Astrocyte (in vitro differentiated cells and primary cell): ENCODE data around the gene DNAJC9. TPM values are rescaled to one million over a fixed set of nuclear protein-coding genes. Genes with fewer than 3 reads are reported as not detected.

ENCODE experiments used
- DNase-seq: peaks from one replicate; pipeline ENCODE4 v3.0.0-alpha.2; 2010; ENCODE audit warnings: low read depth
- FAIRE-seq: peaks from 2 replicates; lab custom pipeline; 2011; peaks lifted over from hg19 to GRCh38; lab: Jason Lieb, UNC
- H2AFZ ChIP-seq: 2 replicates; pipeline ENCODE4 v1.6.0; 2012; ENCODE audit warnings: low read depth, low read length, inconsistent platforms
- H3K27ac ChIP-seq: 2 replicates; pipeline ENCODE4 v1.5.1; 2011; ENCODE audit warnings: low read depth, low read length, inconsistent platforms
- H3K27me3 ChIP-seq: 2 replicates; pipeline ENCODE4 v1.6.0; 2011; ENCODE audit warnings: low read length, inconsistent platforms; ENCODE audit not compliant: insufficient read depth
- H3K36me3 ChIP-seq: 2 replicates; pipeline ENCODE4 v1.5.1; 2011; ENCODE audit warnings: low read length, inconsistent platforms; ENCODE audit not compliant: insufficient read depth
- H3K4me1 ChIP-seq: 2 replicates; pipeline ENCODE4 v1.5.1; 2011; ENCODE audit warnings: low read length, inconsistent platforms; ENCODE audit not compliant: insufficient read depth
- H3K4me2 ChIP-seq: 2 replicates; pipeline ENCODE4 v1.6.0; 2012; ENCODE audit warnings: low read length, inconsistent platforms
- H3K4me3 ChIP-seq: 2 replicates; pipeline ENCODE4 v1.5.1; 2011; ENCODE audit warnings: low read depth, mild to moderate bottlenecking, low read length, inconsistent platforms; ENCODE audit not compliant: insufficient read depth
- H3K79me2 ChIP-seq: 2 replicates; pipeline ENCODE4 v1.6.0; 2012; ENCODE audit warnings: mild to moderate bottlenecking, low read length, inconsistent platforms; ENCODE audit not compliant: insufficient read depth
- H3K9ac ChIP-seq: 2 replicates; pipeline ENCODE4 v1.6.0; 2012; ENCODE audit warnings: mild to moderate bottlenecking, low read length, inconsistent platforms
- H3K9me3 ChIP-seq: 2 replicates; pipeline ENCODE4 v1.5.1; 2012; ENCODE audit warnings: low read depth, mild to moderate bottlenecking, low read length, inconsistent platforms; ENCODE audit not compliant: insufficient read depth
- H4K20me1 ChIP-seq: 2 replicates; pipeline ENCODE4 v1.6.0; 2012; ENCODE audit warnings: low read length, inconsistent platforms; ENCODE audit not compliant: insufficient read depth
- H3K27ac Mint-ChIP-seq: one replicate; pipeline ENCODE4 v1.8.0; 2021; ENCODE audit warnings: mild to moderate bottlenecking, mixed read lengths; ENCODE audit not compliant: unreplicated experiment
- H3K27me3 Mint-ChIP-seq: one replicate; pipeline ENCODE4 v1.8.0; 2021; ENCODE audit warnings: low read depth, mixed read lengths; ENCODE audit not compliant: unreplicated experiment
- H3K36me3 Mint-ChIP-seq: one replicate; pipeline ENCODE4 v1.8.0; 2021; ENCODE audit warnings: low read depth, mixed read lengths; ENCODE audit not compliant: unreplicated experiment
- H3K4me1 Mint-ChIP-seq: one replicate; pipeline ENCODE4 v1.8.0; 2021; ENCODE audit warnings: low read depth, mixed read lengths; ENCODE audit not compliant: unreplicated experiment
- H3K4me3 Mint-ChIP-seq: one replicate; pipeline ENCODE4 v1.8.0; 2021; ENCODE audit warnings: mild to moderate bottlenecking, moderate library complexity, mixed read lengths; ENCODE audit not compliant: unreplicated experiment
- H3K9me3 Mint-ChIP-seq: one replicate; pipeline ENCODE4 v1.8.0; 2021; ENCODE audit warnings: mild to moderate bottlenecking, mixed read lengths; ENCODE audit not compliant: unreplicated experiment
- CTCF ChIP-seq: IDR thresholded peaks from 2 replicates; pipeline ENCODE4 v1.5.1; 2011; ENCODE audit warnings: low read depth, mild to moderate bottlenecking, inconsistent platforms, low read length, moderate library complexity; ENCODE audit not compliant: insufficient read depth
- EZH2 ChIP-seq: IDR thresholded peaks from 2 replicates; pipeline ENCODE4 v1.6.1; 2012; ENCODE audit warnings: mild to moderate bottlenecking, low read length, inconsistent platforms; ENCODE audit not compliant: insufficient read depth
- total RNA-seq: library from RNA; stranded (reverse); gene quantifications from 2 replicates; pipeline ENCODE4 v1.2.1, GENCODE V29; 2021

DNAJC9 gene
- total RNA-seq, 1 donor from 2014 or later: 23.3 TPM

GRCh38 chr10:73253225-73253555, 6.1 kb upstream of the DNAJC9 start:
- H3K9ac ChIP-seq: peak overlapping the region; percentile 95
- peaks cover 15% of the 10 kb centered on the region for H3K36me3 ChIP-seq
- peaks cover 3% of the 10 kb centered on the region for H3K36me3 Mint-ChIP-seq
- H3K4me1 Mint-ChIP-seq: peaks cover 15% of the 10 kb centered on the region
- H3K4me3 Mint-ChIP-seq: peak overlapping the region; percentile 92
- peak overlapping the region; percentile 92 for H3K27ac ChIP-seq
- H3K9me3 Mint-ChIP-seq: no peaks in the 10 kb centered on the region
- H3K4me1 ChIP-seq: peaks cover 20% of the 10 kb centered on the region
- peak overlapping the region; percentile 90 for H3K4me2 ChIP-seq
- FAIRE-seq: no peak
- no peaks in the 10 kb centered on the region for H4K20me1 ChIP-seq
- no peak for DNase-seq
- peak overlapping the region; percentile 96 for H3K27ac Mint-ChIP-seq
- H3K27me3 ChIP-seq: no peaks in the 10 kb centered on the region
- no peaks in the 10 kb centered on the region for H3K9me3 ChIP-seq
- peaks cover 56% of the 10 kb centered on the region for H3K79me2 ChIP-seq
- no peaks in the 10 kb centered on the region for H3K27me3 Mint-ChIP-seq
- H3K4me3 ChIP-seq: peak overlapping the region; percentile 95
- no peak for TF ChIP-seq CTCF
- TF ChIP-seq EZH2: no peak
- peak overlapping the region; percentile 97 for H2AFZ ChIP-seq

GRCh38 chr10:73252445-73253224, 5.6 kb upstream of the DNAJC9 start, which contains the start of gene MRPS16:
Gene MRPS16 (minus strand): TSS chr10:73252644. CDS start chr10:73252482, 162 bp downstream.
- Mint-ChIP-seq H3K4me1 (peaks cover 15% of the 10 kb centered on the region), H3K36me3 (peaks cover 3% of the 10 kb centered on the region), H3K27ac (peak within 1 kb of the TSS; percentile 96), H3K27me3 (no peaks in the 10 kb centered on the region), H3K4me3 (peak within 1 kb of the TSS; percentile 92), H3K9me3 (no peaks in the 10 kb centered on the region)
- Histone ChIP-seq H3K27me3 (no peaks in the 10 kb centered on the region), H2AFZ (peak within 1 kb of the TSS; percentile 97), H3K4me2 (peak within 1 kb of the TSS; percentile 90), H3K27ac (peak within 1 kb of the TSS; percentile 92), H3K4me3 (peak within 1 kb of the TSS; percentile 95), H3K79me2 (peaks cover 62% of the 10 kb centered on the region), H3K36me3 (peaks cover 15% of the 10 kb centered on the region), H3K4me1 (peaks cover 24% of the 10 kb centered on the region), H3K9ac (peak within 1 kb of the TSS; percentile 95), H3K9me3 (no peaks in the 10 kb centered on the region), H4K20me1 (no peaks in the 10 kb centered on the region)
- TF ChIP-seq CTCF (no peak), EZH2 (no peak)
- FAIRE-seq (peak; percentile 88), DNase-seq (peak; percentile 97)
